ENCODE results near the gene MPIG6B.
A peak's percentile ranks its signal among the peaks of the same experiment; 100 is the strongest.

MPIG6B gene

DNA sequence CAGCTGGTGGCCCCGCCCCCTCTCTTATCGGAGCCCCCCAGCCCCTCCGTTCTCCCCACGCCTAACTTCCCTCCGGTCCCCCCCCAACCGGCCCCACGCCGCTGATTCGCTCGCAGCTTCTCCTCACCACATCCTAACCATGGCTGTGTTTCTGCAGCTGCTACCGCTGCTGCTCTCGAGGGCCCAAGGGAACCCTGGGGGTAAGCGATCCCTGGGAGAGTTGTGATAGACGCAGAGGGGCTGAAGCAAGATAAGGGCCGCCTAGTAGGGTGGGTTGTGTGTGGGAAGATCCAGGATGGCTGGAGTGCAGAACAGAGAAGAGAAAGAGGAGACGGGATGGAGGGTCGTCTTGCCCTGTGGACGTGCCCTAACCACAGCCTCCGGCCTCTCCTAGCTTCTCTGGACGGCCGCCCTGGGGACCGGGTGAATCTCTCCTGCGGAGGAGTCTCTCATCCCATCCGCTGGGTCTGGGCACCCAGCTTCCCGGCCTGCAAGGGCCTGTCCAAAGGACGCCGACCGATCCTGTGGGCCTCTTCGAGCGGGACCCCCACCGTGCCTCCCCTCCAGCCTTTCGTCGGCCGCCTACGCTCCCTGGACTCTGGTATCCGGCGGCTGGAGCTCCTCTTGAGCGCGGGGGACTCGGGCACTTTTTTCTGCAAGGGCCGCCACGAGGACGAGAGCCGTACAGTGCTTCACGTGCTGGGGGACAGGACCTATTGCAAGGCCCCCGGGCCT is at the start of gene MPIG6B:
MPIG6B (plus strand) TSS at position 129 of the 735 bp plus-strand sequence; CDS start at position 140, 11 bp downstream.
- H3K27me3 ChIP-seq = no peaks in the 10 kb centered on the region
- H3K4me3 ChIP-seq = no peak within 1 kb of the TSS
- intact Hi-C loops (cut with DNase I; ENCODE audit: low total_unique reads) = loop anchor here (10.0 kb wide), 1 partner anchor 111 kb away; no protein-coding TSS in a partner anchor
- H3K36me3 ChIP-seq = peaks cover 20 to 38% (median 30%) of the 10 kb centered on the region in 3 donors
- no peaks in the 10 kb centered on the region for H3K9me3 ChIP-seq
- TF ChIP-seq, protein P1, sequence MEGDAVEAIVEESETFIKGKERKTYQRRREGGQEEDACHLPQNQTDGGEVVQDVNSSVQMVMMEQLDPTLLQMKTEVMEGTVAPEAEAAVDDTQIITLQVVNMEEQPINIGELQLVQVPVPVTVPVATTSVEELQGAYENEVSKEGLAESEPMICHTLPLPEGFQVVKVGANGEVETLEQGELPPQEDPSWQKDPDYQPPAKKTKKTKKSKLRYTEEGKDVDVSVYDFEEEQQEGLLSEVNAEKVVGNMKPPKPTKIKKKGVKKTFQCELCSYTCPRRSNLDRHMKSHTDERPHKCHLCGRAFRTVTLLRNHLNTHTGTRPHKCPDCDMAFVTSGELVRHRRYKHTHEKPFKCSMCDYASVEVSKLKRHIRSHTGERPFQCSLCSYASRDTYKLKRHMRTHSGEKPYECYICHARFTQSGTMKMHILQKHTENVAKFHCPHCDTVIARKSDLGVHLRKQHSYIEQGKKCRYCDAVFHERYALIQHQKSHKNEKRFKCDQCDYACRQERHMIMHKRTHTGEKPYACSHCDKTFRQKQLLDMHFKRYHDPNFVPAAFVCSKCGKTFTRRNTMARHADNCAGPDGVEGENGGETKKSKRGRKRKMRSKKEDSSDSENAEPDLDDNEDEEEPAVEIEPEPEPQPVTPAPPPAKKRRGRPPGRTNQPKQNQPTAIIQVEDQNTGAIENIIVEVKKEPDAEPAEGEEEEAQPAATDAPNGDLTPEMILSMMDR (IDR thresholded peaks at IDR 0.05) = no peak
- no peak for DNase-seq
- no peak within 1 kb of the TSS for H3K27ac ChIP-seq
- H3K4me1 ChIP-seq = peaks cover 0 to 17% (median 11%) of the 10 kb centered on the region in 4 donors

- TF ChIP-seq, protein P1 (IDR thresholded peaks at IDR 0.05) = no peak
- no peak overlapping the region for H3K4me3 ChIP-seq
- H3K36me3 ChIP-seq = peaks cover 15 to 44% (median 21%) of the 10 kb centered on the region in 3 donors
- intact Hi-C loops (cut with DNase I; ENCODE audit: low total_unique reads) = loop anchor here (5.0 kb wide), 1 partner anchor 156 kb away; no protein-coding TSS in a partner anchor
- no peaks in the 10 kb centered on the region for H3K9me3 ChIP-seq
- H3K4me1 ChIP-seq = peaks cover 0 to 13% (median 10%) of the 10 kb centered on the region in 4 donors
- DNase-seq = no peak
- H3K27ac ChIP-seq = no peak overlapping the region
- no peaks in the 10 kb centered on the region for H3K27me3 ChIP-seq
Measured at GRCh38 chr6:31676322-31676903, 46.8 kb upstream of the MPIG6B start.

DNA sequence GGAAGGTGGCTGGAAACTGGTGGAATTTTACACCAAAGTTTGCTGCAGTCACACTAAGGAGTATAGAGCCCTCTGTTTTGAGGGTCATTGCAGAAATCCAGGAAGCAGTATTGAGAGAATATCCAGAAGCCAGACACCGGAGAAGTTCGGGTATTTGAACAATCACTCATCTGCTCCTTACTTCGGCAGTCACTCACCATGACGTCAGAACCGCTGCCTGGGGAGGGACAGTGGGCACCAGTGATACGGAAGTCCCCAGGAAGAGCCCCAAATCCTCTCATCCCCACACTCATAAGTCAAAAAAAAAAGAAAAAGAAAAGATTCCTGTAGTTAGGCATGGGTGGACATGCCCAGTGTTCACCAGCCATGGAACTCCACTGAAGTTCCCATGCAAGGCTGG is 46.3 kb upstream of the MPIG6B start:
- Histone ChIP-seq H3K36me3 (peaks cover 10 to 39% (median 16%) of the 10 kb centered on the region in 3 donors), H3K4me1 (peaks cover 0 to 16% (median 12%) of the 10 kb centered on the region in 4 donors), H3K27ac (no peak overlapping the region), H3K4me3 (no peak overlapping the region), H3K27me3 (no peaks in the 10 kb centered on the region), H3K9me3 (no peaks in the 10 kb centered on the region)
- TF ChIP-seq, protein P1 (IDR thresholded peaks at IDR 0.05) = no peak
- intact Hi-C loops (cut with DNase I; ENCODE audit: low total_unique reads) = loop anchor here (5.0 kb wide), 1 partner anchor 155 kb away; no protein-coding TSS in a partner anchor
- no peak for DNase-seq

- Histone ChIP-seq H3K27ac (no peak overlapping the region), H3K27me3 (no peaks in the 10 kb centered on the region), H3K4me1 (peaks cover 0 to 20% (median 12%) of the 10 kb centered on the region in 4 donors), H3K9me3 (no peaks in the 10 kb centered on the region), H3K4me3 (no peak overlapping the region), H3K36me3 (peaks cover 0 to 29% (median 5%) of the 10 kb centered on the region in 3 donors)
- TF ChIP-seq, protein P1 (IDR thresholded peaks at IDR 0.05) = no peak
- intact Hi-C loops (cut with DNase I; ENCODE audit: low total_unique reads) = loop anchor here (5.0 kb wide), 1 partner anchor 154 kb away; no protein-coding TSS in a partner anchor
- no peak for DNase-seq
Measured at GRCh38 chr6:31677955-31678354, 45.2 kb upstream of the MPIG6B start.

DNA sequence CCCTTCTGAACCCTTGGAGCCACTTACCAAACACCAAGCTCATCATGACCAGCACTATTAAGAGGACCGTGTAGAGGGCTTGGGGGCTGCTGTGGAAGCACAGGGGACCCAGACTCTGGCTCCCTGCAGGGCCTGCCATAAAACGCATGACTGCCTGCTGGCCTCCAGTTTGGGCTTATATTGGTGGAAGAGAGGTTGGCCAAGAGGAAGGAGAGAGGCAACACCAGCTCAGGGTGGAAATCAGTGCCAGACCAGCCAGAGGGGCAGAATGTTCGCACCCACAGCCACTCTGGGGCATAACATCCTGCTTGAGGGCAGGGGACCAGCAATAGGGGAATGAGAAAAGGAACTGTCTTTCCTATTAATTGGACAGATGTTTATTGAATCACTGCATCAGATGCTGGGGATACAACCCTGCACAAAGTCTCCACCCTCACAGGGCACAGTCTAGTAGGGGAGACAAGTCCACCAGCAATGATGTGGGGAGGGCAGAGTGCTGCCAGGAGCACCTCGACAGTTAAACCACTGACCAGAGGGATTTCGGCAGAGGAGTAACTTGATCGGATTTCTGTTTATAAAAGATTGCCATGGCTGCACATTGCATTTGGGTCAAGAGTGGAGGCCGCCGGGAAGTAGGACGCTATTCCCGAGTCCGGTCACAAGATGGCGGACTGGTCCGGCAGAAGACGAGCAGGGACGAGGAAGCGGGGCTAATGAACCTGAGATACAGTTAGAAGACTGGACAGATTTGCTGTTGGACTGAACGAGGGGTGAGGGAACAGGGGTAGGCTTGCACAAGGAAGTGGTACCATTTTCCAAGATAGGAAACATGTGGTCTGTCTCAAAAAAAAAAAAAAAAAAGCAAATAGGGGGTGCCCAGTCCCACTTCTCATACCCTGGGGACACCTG is 42.7 kb upstream of the MPIG6B start, which contains the start of gene LY6G5C:
LY6G5C (minus strand) TSS at position 842 of the 909 bp plus-strand sequence; CDS start at position 148, 694 bp downstream.
- TF ChIP-seq, protein P1 (IDR thresholded peaks at IDR 0.05) = peak; percentile 71 to 77
- Histone ChIP-seq H3K9me3 (no peaks in the 10 kb centered on the region), H3K27ac (peak within 1 kb of the TSS; percentile 62 to 65), H3K4me3 (peak within 1 kb of the TSS; percentile 49 to 64), H3K4me1 (peaks cover 0 to 23% (median 12%) of the 10 kb centered on the region in 4 donors), H3K36me3 (peaks cover 0 to 23% (median 0%) of the 10 kb centered on the region in 3 donors), H3K27me3 (no peaks in the 10 kb centered on the region)
- intact Hi-C loops (cut with DNase I; ENCODE audit: low total_unique reads) = no loop called here
- DNase-seq = peak; percentile 88 to 89

All from tibial artery (tissue), 4 donors.